Transverse colon (tissue), 3 donors: Measurements from ENCODE around the gene INO80C.

Source experiments
- CTCF ChIP-seq, 5 experiments: fragments of 200-600 bp in 3 of 5; fragments of 450-650 bp in 2 of 5; sonication (generic) in 3 of 5; IDR thresholded peaks; 1 replicate in 2 of 5; 2 replicates in 3 of 5; pipeline ENCODE4 v1.5.1; 2016 to 2017; ENCODE audit warnings: antibody characterized with exemption in 5 of 5, inconsistent platforms in 3 of 5, mild to moderate bottlenecking in 2 of 5, moderate library complexity in 1 of 5
- POLR2A ChIP-seq: fragments of 450-650 bp; IDR thresholded peaks from one replicate; pipeline ENCODE4 v1.6.1; 2016; ENCODE audit warnings: antibody characterized with exemption, mild to moderate bottlenecking, moderate library complexity

- TF ChIP-seq CTCF (IDR thresholded peaks at IDR 0.05) (no peak), POLR2A (no peak)
Observed at GRCh38 chr18:35437836-35438235, 59.9 kb downstream of the INO80C start.
